Stimulated activated naive B cell treated with anti-CD40 and anti-IgM and Interleukin-4, amounts not matched to agents 10 μg/mL and 1 μg/mL and 100 μg/mL, for 72 hours (primary cell): ENCODE results near the gene DAAM1.
A peak's percentile ranks its signal among the peaks of the same experiment; 100 is the strongest.

ENCODE experiments used
- ATAC-seq, 2 donors: fragments of 150-1000 bp; cut with Tn5 transposase; replicated peaks; 2 replicates each; pipeline ENCODE4 v1.10.0; 2021; ENCODE audit warnings: moderate library complexity in 1 of 2
- DNase-seq: peaks from one replicate; pipeline ENCODE4 v3.0.0; 2021
- H3K27ac Mint-ChIP-seq: one replicate; pipeline ENCODE4 v1.8.0; 2022; ENCODE audit warnings: mild to moderate bottlenecking, mixed read lengths
- H3K27me3 Mint-ChIP-seq, 2 donors: one replicate each; pipeline ENCODE4 v1.8.0; 2022; ENCODE audit warnings: mixed read lengths in 2 of 2
- H3K36me3 Mint-ChIP-seq, 2 donors: one replicate each; pipeline ENCODE4 v1.8.0; 2022; ENCODE audit warnings: mixed read lengths in 2 of 2, mild to moderate bottlenecking in 1 of 2
- H3K4me1 Mint-ChIP-seq, 2 donors: one replicate each; pipeline ENCODE4 v1.8.0; 2022; ENCODE audit warnings: mixed read lengths in 2 of 2, mild to moderate bottlenecking in 1 of 2
- H3K4me3 Mint-ChIP-seq, 2 donors: one replicate each; pipeline ENCODE4 v1.8.0; 2022; ENCODE audit warnings: mild to moderate bottlenecking in 2 of 2, mixed read lengths in 2 of 2, moderate library complexity in 1 of 2
- H3K9me3 Mint-ChIP-seq, 2 donors: one replicate each; pipeline ENCODE4 v1.8.0; 2022; ENCODE audit warnings: mixed read lengths in 2 of 2, mild to moderate bottlenecking in 1 of 2

The DAAM1 gene

GRCh38 chr14:59305231-59305630, 116.8 kb downstream of the DAAM1 start:
- H3K36me3 Mint-ChIP-seq: no peaks in the 10 kb centered on the region
- H3K27ac Mint-ChIP-seq: no peak overlapping the region
- DNase-seq (no peak), ATAC-seq (no peak)
- no peaks in the 10 kb centered on the region for H3K9me3 Mint-ChIP-seq
- peaks cover 21 to 47% of the 10 kb centered on the region in 2 donors for H3K4me1 Mint-ChIP-seq
- H3K27me3 Mint-ChIP-seq: no peaks in the 10 kb centered on the region
- no peak overlapping the region for H3K4me3 Mint-ChIP-seq

DNA sequence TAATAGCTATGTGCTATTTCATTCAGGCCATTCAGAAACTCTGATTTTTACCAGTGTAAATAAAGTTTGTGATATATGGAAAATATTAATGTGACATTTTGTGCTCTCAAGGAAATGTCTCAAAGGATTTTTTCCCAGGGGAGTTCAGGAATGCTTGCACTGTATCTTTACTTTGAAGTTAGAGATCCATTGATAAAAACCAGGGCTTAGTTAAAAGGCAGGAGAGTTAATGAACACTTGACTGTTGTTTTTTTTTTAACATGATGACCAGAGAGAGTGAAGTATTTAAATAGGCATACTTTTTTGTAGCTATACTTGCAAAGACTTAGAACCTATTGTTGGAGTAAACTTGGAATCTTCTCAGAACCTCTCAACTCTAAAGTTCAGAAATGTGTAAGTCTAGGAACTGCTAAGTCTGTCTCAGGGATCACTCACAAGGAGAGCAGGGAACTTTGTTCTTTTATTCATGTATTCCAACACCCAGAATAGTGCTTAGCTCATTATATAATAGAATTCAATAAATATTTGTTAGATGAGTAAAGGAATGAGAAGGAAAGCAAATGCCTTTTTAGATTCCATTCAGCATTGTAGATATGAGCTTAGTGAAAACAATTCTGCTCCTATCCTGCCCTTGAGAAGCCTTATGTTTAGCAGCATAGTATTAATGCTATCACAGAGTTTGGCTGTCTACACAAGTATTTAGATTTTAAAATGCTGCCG, 117.5 kb downstream of the DAAM1 start:
- Mint-ChIP-seq H3K36me3 (no peaks in the 10 kb centered on the region), H3K4me1 (peaks cover 24 to 50% of the 10 kb centered on the region in 2 donors), H3K4me3 (no peak overlapping the region), H3K27me3 (no peaks in the 10 kb centered on the region), H3K9me3 (no peaks in the 10 kb centered on the region), H3K27ac (no peak overlapping the region)
- DNase-seq: no peak
- no peak for ATAC-seq

GRCh38 chr14:59306775-59307174, 118.3 kb downstream of the DAAM1 start:
- H3K27me3 Mint-ChIP-seq: no peaks in the 10 kb centered on the region

GRCh38 chr14:59308086-59308485, 119.6 kb downstream of the DAAM1 start:
- Mint-ChIP-seq H3K36me3 (no peaks in the 10 kb centered on the region), H3K9me3 (no peaks in the 10 kb centered on the region), H3K4me3 (no peak overlapping the region), H3K4me1 (peaks cover 17 to 43% of the 10 kb centered on the region in 2 donors), H3K27ac (no peak overlapping the region), H3K27me3 (no peaks in the 10 kb centered on the region)
- DNase-seq (no peak), ATAC-seq (no peak)

More at GRCh38 chr14:59306775-59307174, 118.3 kb downstream of the DAAM1 start:
- Mint-ChIP-seq H3K4me1 (peaks cover 20 to 46% of the 10 kb centered on the region in 2 donors), H3K27ac (no peak overlapping the region), H3K9me3 (no peaks in the 10 kb centered on the region), H3K4me3 (no peak overlapping the region), H3K36me3 (no peaks in the 10 kb centered on the region)
- DNase-seq (no peak), ATAC-seq (peak; percentile 25 to 28)

GRCh38 chr14:59308673-59309072, 120.2 kb downstream of the DAAM1 start:
- DNase-seq (no peak), ATAC-seq (no peak)
- peak overlapping the region; percentile 9 for H3K27ac Mint-ChIP-seq
- H3K4me1 Mint-ChIP-seq: peaks cover 17 to 47% of the 10 kb centered on the region in 2 donors
- no peaks in the 10 kb centered on the region for H3K36me3 Mint-ChIP-seq
- H3K27me3 Mint-ChIP-seq: no peaks in the 10 kb centered on the region
- no peaks in the 10 kb centered on the region for H3K9me3 Mint-ChIP-seq
- H3K4me3 Mint-ChIP-seq: no peak overlapping the region

DNA sequence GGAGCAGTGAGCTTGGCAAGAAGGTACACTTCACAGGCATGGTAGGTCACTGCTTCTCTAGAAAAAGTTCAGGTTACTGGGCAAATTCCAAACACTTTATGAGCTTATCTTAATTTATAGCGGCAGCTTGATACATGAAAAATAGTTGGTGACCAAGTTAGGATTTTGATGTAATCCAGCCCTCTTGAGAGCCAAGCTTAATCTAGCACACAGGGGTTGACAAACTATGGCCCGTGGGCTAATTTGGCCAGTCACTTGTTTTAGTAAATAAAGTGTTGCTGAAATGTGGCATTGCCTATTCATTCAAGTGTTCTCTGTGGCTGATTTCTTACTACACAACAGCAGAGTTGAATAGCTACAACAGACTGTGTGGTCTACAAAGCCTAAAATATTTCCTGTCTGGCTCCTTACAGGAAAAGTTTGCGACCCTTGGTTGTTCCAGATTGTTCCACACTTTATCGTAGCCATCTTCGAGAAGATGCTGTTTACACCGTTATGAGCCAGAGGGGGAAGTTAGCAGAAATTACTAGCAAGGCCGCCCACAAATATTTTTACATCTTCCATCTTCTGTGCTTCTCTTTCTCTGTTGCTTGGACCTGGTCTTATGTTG, 120.9 kb downstream of the DAAM1 start:
- Mint-ChIP-seq H3K4me1 (peaks cover 15 to 47% of the 10 kb centered on the region in 2 donors), H3K4me3 (no peak overlapping the region), H3K27me3 (no peaks in the 10 kb centered on the region), H3K36me3 (no peaks in the 10 kb centered on the region), H3K9me3 (no peaks in the 10 kb centered on the region), H3K27ac (peak overlapping the region; percentile 9)
- no peak for ATAC-seq
- no peak for DNase-seq

DNA sequence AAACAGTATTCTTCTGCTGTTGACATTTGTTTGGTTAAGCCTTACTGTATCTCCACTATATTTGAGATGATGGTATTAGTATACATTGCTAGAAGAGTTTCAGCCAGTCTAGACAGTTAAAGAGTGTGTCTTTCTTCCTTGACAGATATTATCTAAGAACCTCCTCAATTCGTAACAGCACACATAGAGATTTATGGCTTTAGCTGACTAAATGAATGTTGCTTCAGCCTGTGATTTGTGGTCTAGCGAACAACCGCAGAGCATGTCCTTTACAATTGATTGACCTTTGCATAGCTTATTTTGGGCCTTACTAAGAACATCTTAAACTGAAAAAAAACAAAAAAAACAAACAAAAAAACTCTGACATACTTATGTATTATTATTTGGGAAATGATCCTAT, 122.2 kb downstream of the DAAM1 start:
- Mint-ChIP-seq H3K27ac (no peak overlapping the region), H3K36me3 (no peaks in the 10 kb centered on the region), H3K9me3 (no peaks in the 10 kb centered on the region), H3K27me3 (no peaks in the 10 kb centered on the region), H3K4me3 (no peak overlapping the region), H3K4me1 (peaks cover 14 to 38% of the 10 kb centered on the region in 2 donors)
- ATAC-seq (peak; percentile 65 to 80), DNase-seq (no peak)

- peaks cover 15 to 38% of the 10 kb centered on the region in 2 donors for H3K4me1 Mint-ChIP-seq
- no peaks in the 10 kb centered on the region for H3K36me3 Mint-ChIP-seq
- H3K27ac Mint-ChIP-seq: no peak overlapping the region
- H3K9me3 Mint-ChIP-seq: no peaks in the 10 kb centered on the region
- DNase-seq (no peak), ATAC-seq (no peak)
- H3K27me3 Mint-ChIP-seq: no peaks in the 10 kb centered on the region
- H3K4me3 Mint-ChIP-seq: no peak overlapping the region
Observed at GRCh38 chr14:59311723-59312122, 123.3 kb downstream of the DAAM1 start.

GRCh38 chr14:59313144-59313651, 124.7 kb downstream of the DAAM1 start:
- DNase-seq (no peak), ATAC-seq (no peak)
- Mint-ChIP-seq H3K27me3 (no peaks in the 10 kb centered on the region), H3K4me1 (peaks cover 14 to 40% of the 10 kb centered on the region in 2 donors), H3K27ac (no peak overlapping the region), H3K4me3 (no peak overlapping the region), H3K36me3 (no peaks in the 10 kb centered on the region), H3K9me3 (no peaks in the 10 kb centered on the region)

- DNase-seq (no peak), ATAC-seq (no peak)
- Mint-ChIP-seq H3K9me3 (no peaks in the 10 kb centered on the region), H3K27ac (peak overlapping the region; percentile 14), H3K4me3 (no peak overlapping the region), H3K27me3 (no peaks in the 10 kb centered on the region), H3K4me1 (peaks cover 14 to 40% of the 10 kb centered on the region in 2 donors), H3K36me3 (no peaks in the 10 kb centered on the region)
Observed at GRCh38 chr14:59313658-59314608, 125.5 kb downstream of the DAAM1 start.

GRCh38 chr14:59314953-59315599, 126.6 kb downstream of the DAAM1 start:
- no peak for DNase-seq
- no peaks in the 10 kb centered on the region for H3K36me3 Mint-ChIP-seq
- no peak for ATAC-seq
- no peaks in the 10 kb centered on the region for H3K27me3 Mint-ChIP-seq
- H3K9me3 Mint-ChIP-seq: no peaks in the 10 kb centered on the region
- H3K4me1 Mint-ChIP-seq: peaks cover 14 to 34% of the 10 kb centered on the region in 2 donors
- no peak overlapping the region for H3K27ac Mint-ChIP-seq
- H3K4me3 Mint-ChIP-seq: no peak overlapping the region

DNA sequence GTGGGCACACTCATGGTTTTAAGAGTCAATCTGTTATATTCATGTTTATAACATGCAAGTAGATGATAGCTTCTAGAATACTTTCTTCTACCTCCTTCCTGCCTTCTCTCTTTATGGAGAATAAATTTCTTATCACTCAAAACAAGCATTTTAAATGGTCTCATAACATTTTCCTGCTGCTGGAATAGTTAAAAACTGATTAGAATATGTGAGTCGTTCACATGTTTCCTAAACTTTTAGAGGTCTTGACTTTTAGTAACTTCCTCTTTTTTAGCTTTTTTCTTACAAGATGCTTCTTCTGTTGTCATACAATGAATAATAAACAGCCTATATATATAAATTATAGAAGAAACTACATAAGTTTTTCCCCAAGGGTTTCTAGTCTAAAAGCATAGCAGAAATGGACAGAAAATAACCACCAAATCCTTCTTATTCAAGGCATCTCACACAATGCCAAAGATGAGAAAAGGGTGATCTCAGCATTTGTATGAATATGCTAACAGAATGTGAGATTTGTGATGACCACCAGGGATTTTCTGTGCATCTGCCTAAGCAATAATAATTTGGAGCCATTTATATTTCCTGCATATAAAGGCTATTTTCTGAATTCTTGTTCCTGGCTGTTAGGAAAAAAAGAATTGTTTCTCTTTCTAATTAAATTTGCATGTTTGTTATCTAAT, 127.8 kb downstream of the DAAM1 start:
- DNase-seq (no peak), ATAC-seq (peak in 1 of 2 donors; percentile 36)
- H3K9me3 Mint-ChIP-seq: no peaks in the 10 kb centered on the region
- peaks cover 16 to 30% of the 10 kb centered on the region in 2 donors for H3K4me1 Mint-ChIP-seq
- no peak overlapping the region for H3K4me3 Mint-ChIP-seq
- no peaks in the 10 kb centered on the region for H3K27me3 Mint-ChIP-seq
- H3K27ac Mint-ChIP-seq: no peak overlapping the region
- no peaks in the 10 kb centered on the region for H3K36me3 Mint-ChIP-seq

GRCh38 chr14:59317346-59317745, 128.9 kb downstream of the DAAM1 start:
- ATAC-seq (no peak), DNase-seq (no peak)
- no peak overlapping the region for H3K27ac Mint-ChIP-seq
- peaks cover 16 to 31% of the 10 kb centered on the region in 2 donors for H3K4me1 Mint-ChIP-seq
- no peaks in the 10 kb centered on the region for H3K27me3 Mint-ChIP-seq
- no peaks in the 10 kb centered on the region for H3K36me3 Mint-ChIP-seq
- no peaks in the 10 kb centered on the region for H3K9me3 Mint-ChIP-seq
- no peak overlapping the region for H3K4me3 Mint-ChIP-seq
